Body of pancreas (tissue), 4 donors: ENCODE results near the gene MUC5AC. TPM values are rescaled to one million over a fixed set of nuclear protein-coding genes. Genes with fewer than 3 reads are reported as not detected.

Source experiments
- ATAC-seq: fragments of 150-250 bp; one replicate; pipeline ENCODE4 v1.9.1; 2016
- DNase-seq, 4 donors: peaks; one replicate each; pipeline ENCODE4 v3.0.0-alpha.2; 2019
- H3K27ac ChIP-seq, 4 donors: fragments of 200-600 bp; sonication (generic); 1 replicate in 3 of 4; 2 replicates in 1 of 4; pipeline versions ENCODE4 v1.5.1 to v1.6.1; 2016 to 2019; ENCODE audit warnings: mild to moderate bottlenecking in 1 of 4, mixed read lengths in 1 of 4, moderate library complexity in 1 of 4
- H3K27me3 ChIP-seq, 2 donors: fragments of 200-600 bp; sonication (generic); one replicate each; pipeline ENCODE4 v1.6.0; 2016; ENCODE audit warnings: mild to moderate bottlenecking in 1 of 2
- H3K36me3 ChIP-seq, 2 donors: fragments of 200-600 bp; sonication (generic); replicated peaks in 1 of 2; 2 replicates each; pipeline ENCODE4 v1.5.1; 2016; ENCODE audit warnings: low read depth in 2 of 2; ENCODE audit not compliant: insufficient read depth in 1 of 2
- H3K4me1 ChIP-seq: fragments of 200-600 bp; sonication (generic); one replicate; pipeline ENCODE4 v1.6.0; 2016
- H3K4me3 ChIP-seq, 2 donors: fragments of 200-600 bp; sonication (generic); 1 replicate in 1 of 2; 2 replicates in 1 of 2; pipeline ENCODE4 v1.5.1; 2016 to 2019
- H3K9me3 ChIP-seq, 3 donors: fragments of 200-600 bp; sonication (generic); 1 replicate in 2 of 3; 2 replicates in 1 of 3; pipeline ENCODE4 v1.5.1; 2016
- POLR2A ChIP-seq, 3 donors: fragments of 450-650 bp; IDR thresholded peaks; one replicate each; pipeline ENCODE4 v1.6.1; 2016; ENCODE audit warnings: antibody characterized with exemption in 3 of 3, mild to moderate bottlenecking in 2 of 3
- WGBS, 2 donors: methylation state at CpG; one replicate each; pipeline ENCODE4 v1.1.5; 2017; 5-methylcytosine and 5-hydroxymethylcytosine counted together
- intact Hi-C: fragments of 100-400 bp; cut with DNase I; formaldehyde crosslinking; loops from one replicate; pipeline ENCODE4 v1.15.1; 2023
- total RNA-seq, 2 donors: library from RNA; depleted of rRNA; stranded (reverse); fragments of >200 nt; gene quantifications; one replicate each; pipeline ENCODE4 v1.1.0, GENCODE V29; 2016
- TF ChIP-seq, protein P1 (sequence below), 7 experiments: fragments of 450-650 bp in 4 of 7; fragments of 200-600 bp in 3 of 7; sonication (generic) in 3 of 7; IDR thresholded peaks; one replicate each; pipeline ENCODE4 v1.5.1; 2016 to 2019; ENCODE audit warnings: antibody characterized with exemption in 7 of 7

MUC5AC gene
- total RNA-seq, 2 donors from 2014 or later, result under 0.01 to 1.8 TPM

DNA sequence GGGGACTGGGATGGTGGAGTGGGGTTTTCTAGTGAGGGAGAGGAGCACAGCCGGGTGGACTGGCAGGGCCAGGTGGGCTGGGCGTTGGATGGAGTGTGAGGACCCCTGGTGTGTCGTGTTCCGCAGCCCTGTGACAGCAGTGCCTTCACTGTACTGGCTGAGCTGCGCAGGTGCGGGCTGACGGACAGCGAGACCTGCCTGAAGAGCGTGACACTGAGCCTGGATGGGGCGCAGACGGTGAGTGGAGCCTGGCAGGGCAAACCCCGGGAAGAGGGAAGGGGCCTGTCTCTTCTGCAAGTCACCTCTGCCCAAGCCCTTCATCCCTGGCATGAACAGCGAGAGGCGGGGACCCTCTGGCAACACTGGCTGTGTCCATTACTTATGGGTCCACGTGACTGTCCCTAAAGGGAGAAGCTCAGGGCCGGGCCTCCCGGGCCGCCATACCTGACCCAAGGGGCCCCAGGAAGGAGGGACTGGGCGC is 10.0 kb downstream of the MUC5AC start:
- Histone ChIP-seq H3K4me3 (no peak overlapping the region), H3K27ac (no peak overlapping the region), H3K27me3 (no peaks in the 10 kb centered on the region), H3K9me3 (no peaks in the 10 kb centered on the region), H3K36me3 (no peaks in the 10 kb centered on the region), H3K4me1 (no peaks in the 10 kb centered on the region)
- intact Hi-C loops, result no loop called here
- no peak for DNase-seq
- WGBS, 2 donors, result 80 to 88% methylated on average over 16 to 18 of the region's 19 CpGs
- ATAC-seq, result no peak
- no peak for TF ChIP-seq POLR2A (IDR thresholded peaks at IDR 0.05)
- TF ChIP-seq, protein P1, sequence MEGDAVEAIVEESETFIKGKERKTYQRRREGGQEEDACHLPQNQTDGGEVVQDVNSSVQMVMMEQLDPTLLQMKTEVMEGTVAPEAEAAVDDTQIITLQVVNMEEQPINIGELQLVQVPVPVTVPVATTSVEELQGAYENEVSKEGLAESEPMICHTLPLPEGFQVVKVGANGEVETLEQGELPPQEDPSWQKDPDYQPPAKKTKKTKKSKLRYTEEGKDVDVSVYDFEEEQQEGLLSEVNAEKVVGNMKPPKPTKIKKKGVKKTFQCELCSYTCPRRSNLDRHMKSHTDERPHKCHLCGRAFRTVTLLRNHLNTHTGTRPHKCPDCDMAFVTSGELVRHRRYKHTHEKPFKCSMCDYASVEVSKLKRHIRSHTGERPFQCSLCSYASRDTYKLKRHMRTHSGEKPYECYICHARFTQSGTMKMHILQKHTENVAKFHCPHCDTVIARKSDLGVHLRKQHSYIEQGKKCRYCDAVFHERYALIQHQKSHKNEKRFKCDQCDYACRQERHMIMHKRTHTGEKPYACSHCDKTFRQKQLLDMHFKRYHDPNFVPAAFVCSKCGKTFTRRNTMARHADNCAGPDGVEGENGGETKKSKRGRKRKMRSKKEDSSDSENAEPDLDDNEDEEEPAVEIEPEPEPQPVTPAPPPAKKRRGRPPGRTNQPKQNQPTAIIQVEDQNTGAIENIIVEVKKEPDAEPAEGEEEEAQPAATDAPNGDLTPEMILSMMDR (IDR thresholded peaks at IDR 0.05), result no peak

DNA sequence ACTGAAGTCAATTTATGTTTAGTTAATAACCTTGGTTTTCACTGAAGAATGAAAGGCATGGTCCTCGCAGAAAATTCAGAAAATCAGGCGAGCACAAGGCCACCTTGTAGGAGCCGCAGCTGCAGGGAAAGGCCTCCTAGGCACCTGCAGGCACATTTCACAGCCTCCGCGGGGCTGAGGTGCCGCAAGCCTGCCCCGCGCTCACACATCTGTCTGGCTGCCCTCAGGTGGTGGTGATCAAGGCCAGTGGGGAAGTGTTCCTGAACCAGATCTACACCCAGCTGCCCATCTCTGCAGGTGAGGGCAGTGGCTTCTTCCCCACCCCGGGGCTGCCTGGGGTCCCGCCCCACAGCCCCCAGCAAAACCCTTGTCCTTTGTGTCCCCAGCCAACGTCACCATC is 10.5 kb downstream of the MUC5AC start:
- H3K27me3 ChIP-seq, result no peaks in the 10 kb centered on the region
- no peak overlapping the region for H3K4me3 ChIP-seq
- no peaks in the 10 kb centered on the region for H3K9me3 ChIP-seq
- intact Hi-C loops, result no loop called here
- ATAC-seq (no peak), DNase-seq (no peak)
- H3K27ac ChIP-seq, result no peak overlapping the region
- H3K36me3 ChIP-seq, result no peaks in the 10 kb centered on the region
- 82 to 93% methylated on average over 11 of the region's 11 CpGs for WGBS, 2 donors
- no peak for TF ChIP-seq POLR2A (IDR thresholded peaks at IDR 0.05)
- TF ChIP-seq, protein P1 (IDR thresholded peaks at IDR 0.05), result no peak
- H3K4me1 ChIP-seq, result no peaks in the 10 kb centered on the region

DNA sequence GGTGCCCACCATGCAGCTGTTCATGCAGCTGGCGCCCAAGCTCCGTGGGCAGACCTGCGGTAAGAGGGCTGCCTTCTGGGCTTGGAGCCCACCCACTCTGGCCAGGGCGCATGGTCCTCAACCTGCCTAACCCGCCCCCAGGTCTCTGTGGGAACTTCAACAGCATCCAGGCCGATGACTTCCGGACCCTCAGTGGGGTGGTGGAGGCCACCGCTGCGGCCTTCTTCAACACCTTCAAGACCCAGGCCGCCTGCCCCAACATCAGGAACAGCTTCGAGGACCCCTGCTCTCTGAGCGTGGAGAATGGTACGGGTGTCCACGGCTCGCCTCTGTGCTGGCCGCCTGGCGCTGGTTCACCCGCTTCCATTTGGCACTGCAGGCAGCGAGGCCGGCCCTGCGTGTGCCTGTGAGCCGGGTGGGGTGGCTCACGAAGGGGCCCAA is 11.0 kb downstream of the MUC5AC start:
- Histone ChIP-seq H3K9me3 (no peaks in the 10 kb centered on the region), H3K4me3 (no peak overlapping the region), H3K27me3 (no peaks in the 10 kb centered on the region), H3K4me1 (no peaks in the 10 kb centered on the region), H3K27ac (no peak overlapping the region), H3K36me3 (no peaks in the 10 kb centered on the region)
- no peak for TF ChIP-seq POLR2A (IDR thresholded peaks at IDR 0.05)
- TF ChIP-seq, protein P1 (IDR thresholded peaks at IDR 0.05), result no peak
- DNase-seq, result no peak
- intact Hi-C loops, result no loop called here
- no peak for ATAC-seq
- WGBS, 2 donors, result 83 to 89% methylated on average over 3 to 19 of the region's 23 CpGs

DNA sequence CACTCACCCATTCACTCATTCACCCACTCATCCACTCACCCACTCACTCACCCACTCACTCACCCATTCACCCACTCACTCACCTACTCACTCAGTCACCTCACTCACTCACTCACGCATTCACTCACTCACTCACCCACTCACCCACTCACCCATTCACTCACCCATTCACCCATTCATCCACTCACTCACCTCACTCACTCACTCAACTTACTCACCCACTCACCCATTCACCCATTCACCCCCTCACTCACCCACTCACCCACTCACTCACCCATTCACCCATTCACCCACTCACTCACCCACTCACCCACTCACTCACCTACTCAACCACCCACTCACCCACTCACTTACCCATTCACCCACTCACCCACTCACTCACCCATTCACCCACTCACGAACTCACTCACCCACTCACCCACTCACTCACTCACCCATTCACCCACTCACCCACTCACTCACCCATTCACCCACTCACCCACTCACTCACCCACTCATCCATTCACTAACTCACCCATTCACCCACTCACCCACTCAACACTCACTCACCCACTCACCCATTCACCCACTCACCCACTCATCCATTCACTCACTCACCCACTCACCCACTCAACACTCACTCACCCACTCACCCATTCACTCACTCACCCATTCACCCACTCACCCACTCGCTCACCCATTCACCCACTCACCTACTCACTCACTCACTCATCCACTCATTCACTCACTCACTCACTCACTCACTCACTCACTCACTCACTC is 13.7 kb downstream of the MUC5AC start:
- Histone ChIP-seq H3K36me3 (no peaks in the 10 kb centered on the region), H3K4me1 (no peaks in the 10 kb centered on the region), H3K27ac (no peak overlapping the region), H3K9me3 (no peaks in the 10 kb centered on the region), H3K4me3 (no peak overlapping the region), H3K27me3 (no peaks in the 10 kb centered on the region)
- DNase-seq (no peak), ATAC-seq (no peak)
- intact Hi-C loops, result no loop called here
- TF ChIP-seq, protein P1 (IDR thresholded peaks at IDR 0.05), result no peak
- TF ChIP-seq POLR2A (IDR thresholded peaks at IDR 0.05), result no peak
- 39 to 64% methylated on average over 2 of the region's 3 CpGs for WGBS, 2 donors
